HG02970 (cell line): ENCODE data around the gene DOCK9.

Experiments used
- ATAC-seq: cut with Tn5 transposase; IDR thresholded peaks from one replicate; pipeline ENCODE4 v1.9.1; 2021; ENCODE audit warnings: mild to moderate bottlenecking, moderate library complexity, moderate number of reproducible peaks; ENCODE audit not compliant: unreplicated experiment, low FRiP score

Gene DOCK9

DNA sequence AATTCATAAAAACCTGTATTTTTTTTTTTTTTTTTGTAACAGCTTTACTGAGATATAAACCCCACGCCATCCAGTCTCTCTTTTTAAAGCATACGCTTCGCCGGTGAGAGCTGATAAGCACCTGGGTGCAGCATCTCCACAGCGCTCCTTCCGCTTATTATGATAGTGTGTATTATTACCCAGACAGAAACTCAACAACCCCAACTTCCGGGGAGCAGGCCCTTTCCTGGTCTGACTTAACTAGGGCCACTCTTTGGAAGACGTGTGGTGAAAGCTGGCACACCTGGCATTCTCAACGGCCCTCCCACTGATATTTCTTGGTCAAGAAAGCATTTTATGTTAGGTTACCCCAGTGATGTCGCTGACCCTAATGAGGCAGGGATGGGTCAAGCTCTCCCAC, 173.9 kb downstream of the DOCK9 start:
- no peak for ATAC-seq

DNA sequence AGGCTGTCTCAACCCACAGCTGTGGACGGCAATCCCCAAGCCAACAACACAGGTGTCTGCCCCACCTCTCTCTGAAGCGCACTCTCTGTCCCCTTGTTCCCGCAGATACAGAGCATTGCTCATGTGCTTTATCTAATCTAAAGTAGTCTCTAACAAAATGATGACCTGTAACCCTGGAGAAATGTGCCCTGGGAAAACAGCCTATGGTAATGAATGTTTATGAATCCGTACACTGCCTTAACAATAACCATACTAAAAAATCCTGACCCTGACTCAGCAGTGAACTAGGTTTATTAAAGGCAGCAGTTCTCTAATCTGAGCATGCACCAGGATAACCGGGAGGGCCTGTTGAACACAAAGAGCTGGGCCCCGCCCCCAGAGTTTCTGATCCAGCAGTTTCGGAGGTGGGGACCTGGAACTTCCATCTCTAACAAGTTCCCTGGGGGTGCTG, 174.7 kb downstream of the DOCK9 start:
- no peak for ATAC-seq

DNA sequence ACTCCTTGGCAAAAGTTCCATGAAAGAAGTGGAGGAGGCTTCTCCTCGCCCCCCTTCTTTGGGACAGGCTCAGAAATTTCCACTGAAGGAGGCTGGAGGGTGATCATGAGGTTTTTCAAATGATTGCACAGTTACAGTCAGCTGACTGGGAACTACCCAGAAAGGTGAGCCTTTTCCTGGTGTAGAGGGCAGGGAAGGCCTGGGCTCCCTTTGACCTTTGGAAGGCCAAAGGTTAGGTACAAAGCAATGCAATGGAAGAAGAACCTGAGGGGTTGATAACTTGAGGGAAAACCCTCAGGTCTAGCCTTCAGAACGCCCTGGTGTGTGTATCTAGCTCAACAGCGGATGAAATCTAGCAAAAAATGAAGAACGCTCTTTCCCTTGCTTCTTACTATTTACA, 175.3 kb downstream of the DOCK9 start:
- no peak for ATAC-seq

DNA sequence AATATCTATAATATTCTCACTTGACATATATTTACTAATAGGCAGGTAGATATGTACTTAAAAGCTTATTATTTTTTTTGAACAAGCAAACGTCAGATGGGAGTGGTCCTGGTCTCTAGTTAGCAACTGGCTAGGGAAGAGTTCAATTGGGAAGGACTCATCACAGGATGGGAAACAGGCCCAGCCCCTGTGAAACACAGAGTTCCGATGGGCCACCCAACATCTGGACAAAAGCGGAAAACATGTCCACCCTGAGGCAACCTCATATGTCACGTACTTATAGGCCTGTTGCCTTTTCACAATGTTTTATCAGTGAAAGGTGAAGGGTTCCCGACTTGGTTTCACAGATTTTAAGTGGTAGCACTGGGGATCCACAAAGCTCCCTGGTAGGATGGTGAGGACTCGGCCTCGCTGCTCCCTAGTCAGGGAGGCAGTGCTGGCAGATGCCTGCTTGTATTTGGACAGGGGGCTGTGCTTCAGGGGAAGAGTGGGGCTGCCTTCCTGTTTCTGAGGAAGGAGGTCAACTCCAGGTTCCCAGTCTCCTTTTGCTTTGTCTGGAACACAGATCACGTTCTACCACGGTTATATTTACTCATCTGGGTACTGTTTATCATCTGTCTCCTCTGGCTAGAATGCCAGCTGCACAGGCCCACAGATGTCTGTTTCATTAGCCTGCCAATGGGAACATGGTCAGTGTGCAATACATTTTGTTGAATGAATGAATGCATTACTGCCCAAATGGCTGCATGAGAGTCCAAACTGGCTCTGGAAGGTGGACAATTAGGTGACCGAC, 176.0 kb downstream of the DOCK9 start:
- ATAC-seq, result no peak

DNA sequence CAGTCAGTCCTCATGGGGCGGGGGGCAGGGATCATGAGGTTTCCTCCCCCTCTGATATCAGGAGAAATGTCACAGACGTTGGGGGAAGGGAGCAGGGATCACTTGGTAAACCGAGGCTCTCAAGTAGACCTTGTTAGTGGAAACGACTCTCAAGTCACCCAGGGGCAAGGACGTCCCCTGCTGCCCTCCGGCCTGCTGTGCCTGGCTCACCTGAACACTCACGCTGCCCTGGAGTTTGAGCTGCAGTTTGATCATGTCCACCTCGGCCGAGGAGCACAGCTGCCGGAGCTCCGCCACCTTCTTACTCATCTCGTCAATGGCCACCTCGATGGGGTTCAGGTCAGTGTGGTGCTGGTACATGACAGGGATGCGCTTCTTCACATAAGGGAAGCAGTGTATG, 177.8 kb downstream of the DOCK9 start:
- no peak for ATAC-seq

DNA sequence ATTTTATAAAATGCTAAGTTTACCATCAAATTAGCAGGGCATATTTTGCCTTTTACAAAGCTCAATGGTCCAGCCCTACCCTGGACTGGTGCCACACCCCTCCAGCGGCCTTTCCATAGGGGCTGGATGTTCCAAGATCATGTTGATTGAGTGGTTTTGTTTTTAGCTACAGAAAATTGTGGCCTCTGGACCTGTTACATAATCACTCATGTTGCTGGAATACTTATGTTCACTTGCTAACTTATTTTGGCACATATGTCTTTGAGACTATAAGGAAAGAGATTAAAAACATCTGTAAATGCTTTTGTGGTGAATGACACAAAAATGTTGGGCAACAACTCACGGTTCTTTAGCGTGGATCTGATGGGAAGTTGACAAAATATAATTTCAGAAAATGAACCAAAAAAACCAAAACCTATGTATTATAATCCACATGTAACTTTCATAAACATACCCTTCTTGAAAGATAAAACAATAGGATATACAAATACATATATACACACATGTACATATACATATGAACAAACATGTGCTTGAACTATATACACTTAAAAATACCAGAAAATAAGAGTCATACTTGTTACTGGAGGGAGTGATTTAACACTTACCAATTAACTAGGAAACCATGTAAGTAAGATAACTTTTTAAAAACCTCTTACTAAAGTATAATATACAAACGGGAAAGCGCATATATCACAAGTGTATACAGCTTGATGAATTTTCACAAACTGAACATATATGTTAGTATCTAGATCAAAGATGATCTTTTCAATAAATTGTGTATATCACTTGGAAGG, 178.8 kb downstream of the DOCK9 start:
- ATAC-seq, result no peak

DNA sequence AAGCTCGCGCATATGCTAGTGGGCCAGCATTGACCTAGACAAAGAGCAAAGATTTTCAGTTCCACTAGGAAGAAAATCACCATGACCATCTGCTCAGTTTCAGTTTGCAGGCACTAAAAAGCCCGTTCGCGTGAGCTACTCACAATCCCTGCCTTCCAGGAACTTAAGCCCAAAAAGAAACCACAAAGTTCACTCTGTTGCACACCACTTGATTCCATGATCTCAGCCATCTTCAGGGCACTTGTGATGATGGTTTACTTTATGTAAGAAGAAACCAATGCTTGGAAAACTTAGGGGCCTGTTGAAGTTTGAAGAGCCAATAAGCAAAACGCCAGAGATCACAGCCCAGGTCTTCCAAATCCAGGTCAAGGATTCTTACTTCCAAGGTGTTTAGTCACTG, 180.4 kb downstream of the DOCK9 start:
- ATAC-seq, result no peak

DNA sequence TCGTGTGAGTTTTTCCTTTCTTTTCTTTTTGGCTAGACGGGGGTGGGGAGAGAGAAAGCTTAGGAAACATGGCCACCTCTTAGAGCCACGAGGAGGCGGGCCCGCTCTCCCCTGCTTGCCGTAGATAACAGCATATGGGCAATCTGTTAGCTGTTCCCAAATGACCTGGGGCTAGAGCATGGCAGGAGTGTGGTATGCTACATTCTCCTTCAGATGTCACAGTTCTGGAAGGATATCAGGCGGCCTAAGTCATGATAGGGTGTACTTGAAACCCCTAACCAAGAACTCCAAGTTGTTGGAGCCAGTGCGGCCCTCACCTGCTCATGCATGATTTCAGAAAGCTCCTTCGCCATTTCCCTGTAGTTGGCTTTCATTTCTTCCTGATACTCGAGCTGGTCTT, 181.1 kb downstream of the DOCK9 start:
- ATAC-seq, result no peak

DNA sequence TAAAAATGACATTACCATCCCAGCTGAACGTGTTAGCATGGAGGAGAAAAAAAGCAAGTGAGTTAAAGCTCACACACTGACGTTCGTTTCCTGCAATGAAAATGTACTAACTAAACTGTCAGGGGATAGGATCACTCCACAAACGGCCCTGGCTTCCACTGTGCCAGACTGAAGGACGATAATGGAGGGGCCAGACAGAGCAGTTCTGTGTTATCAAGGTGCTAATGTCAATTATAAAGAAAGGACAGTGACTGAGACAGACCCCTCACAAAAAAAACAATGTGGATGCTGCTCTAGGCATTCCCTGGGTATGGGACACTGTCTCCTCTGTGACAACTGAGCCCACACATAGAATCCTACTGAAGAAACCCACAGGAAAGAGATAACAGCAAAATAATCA, 181.7 kb downstream of the DOCK9 start:
- ATAC-seq, result no peak

DNA sequence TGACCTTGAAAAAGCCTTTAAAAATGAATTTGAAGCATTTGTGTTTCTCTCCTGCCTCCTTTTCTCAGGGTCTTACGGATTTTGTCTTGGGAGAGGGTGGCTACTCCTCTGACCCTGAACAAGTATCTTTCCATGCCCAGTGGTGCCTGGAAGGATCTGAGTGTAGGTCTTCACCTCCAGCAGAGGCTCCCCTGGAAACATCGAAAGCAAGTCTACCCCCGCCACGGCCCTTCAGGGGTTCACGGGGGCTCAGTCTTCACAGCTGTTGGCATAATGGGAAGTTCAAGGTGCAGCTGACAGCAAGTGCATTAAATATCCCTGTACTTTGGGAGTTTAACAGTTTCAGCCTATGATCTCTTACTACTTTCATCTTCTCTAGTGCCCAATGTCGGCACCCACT, 182.6 kb downstream of the DOCK9 start:
- ATAC-seq, result no peak

DNA sequence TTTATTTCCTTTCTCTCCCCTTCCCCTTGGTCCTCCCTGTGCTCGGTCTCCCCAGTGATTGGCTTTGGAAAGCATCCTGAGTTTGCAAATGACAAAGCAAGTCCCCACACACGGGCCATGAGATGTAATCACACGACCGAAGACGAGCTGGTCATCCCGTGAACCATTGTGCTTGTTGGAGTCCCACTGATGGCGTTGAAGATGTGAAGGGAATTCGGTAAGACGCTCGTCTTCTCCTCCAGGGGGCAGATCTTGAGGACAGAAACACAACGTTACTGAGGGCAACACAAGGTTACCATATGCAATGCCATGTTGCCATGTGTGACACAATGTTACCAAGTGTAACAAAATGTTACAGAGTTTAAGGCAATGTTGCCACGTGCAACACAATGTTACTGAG, 183.4 kb downstream of the DOCK9 start:
- ATAC-seq, result no peak

DNA sequence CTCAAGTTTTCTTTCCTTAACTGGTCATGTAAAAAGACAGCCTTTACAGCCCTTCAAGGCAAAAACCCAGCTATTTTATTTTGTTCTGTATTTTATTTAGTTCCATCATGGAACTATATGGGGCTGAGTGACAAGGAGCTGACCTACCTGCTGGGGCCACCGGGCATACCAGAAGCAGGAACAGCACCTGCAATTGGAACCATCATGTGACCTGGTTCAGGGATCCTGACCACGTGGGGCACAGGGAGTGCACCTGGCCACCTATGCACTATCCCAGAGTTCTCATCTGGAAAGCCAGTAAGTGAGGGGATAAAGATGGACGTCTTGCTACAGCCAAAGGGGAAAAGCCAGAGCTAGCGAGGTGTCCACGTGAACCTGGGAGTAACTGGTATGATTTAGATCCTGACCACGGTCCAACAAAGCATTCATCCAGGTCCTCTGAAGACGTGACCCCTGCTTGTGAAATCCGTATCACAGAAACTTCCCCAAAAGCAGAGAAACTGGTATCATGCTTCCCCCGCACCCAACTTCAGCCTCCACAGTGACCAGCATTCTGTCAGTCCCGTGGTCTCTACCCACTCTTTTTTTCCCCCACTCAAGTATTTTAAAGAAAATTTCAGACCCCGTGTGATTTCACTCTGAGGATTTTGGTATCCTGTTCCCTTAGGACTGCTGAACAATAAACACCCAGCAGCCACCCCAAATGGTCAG, 184.9 kb downstream of the DOCK9 start:
- ATAC-seq, result no peak

DNA sequence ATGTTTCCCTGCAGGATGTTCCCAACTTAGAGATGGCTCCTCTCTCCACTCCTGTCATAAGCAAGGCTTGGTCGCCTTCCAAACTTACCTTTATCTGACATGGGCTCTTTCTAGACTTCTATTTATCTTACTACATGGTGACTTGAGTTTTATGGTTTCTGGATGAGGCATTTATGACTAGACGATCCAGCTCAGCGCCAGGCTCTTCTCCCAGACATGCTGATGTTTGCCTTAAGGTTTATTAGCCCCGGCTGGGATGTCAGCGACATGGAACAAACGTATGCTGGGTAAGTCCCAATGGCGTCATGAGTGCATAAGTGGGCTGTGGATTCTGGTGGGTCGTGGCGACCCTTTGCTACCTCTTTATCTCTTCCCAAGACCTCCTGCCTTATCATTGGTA, 185.5 kb downstream of the DOCK9 start:
- no peak for ATAC-seq

DNA sequence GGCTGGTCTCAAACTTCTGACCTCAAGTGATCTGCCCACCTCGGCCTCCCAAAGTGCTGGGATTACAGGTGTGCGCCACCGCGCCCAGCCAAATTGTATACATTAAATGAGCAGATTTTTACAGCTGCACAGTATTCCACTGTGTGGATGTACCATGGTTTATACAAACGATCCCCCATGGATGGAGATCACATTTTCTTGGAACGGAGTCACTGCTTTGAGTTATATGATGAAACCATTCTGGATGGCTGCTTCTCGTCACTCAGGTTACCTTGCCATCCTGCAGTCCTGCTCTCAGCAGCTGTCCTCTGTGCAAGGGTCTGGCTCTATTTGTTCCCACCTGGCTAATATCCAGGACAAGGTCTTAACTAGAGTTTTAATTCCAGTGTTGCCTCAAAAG, 186.3 kb downstream of the DOCK9 start:
- no peak for ATAC-seq

DNA sequence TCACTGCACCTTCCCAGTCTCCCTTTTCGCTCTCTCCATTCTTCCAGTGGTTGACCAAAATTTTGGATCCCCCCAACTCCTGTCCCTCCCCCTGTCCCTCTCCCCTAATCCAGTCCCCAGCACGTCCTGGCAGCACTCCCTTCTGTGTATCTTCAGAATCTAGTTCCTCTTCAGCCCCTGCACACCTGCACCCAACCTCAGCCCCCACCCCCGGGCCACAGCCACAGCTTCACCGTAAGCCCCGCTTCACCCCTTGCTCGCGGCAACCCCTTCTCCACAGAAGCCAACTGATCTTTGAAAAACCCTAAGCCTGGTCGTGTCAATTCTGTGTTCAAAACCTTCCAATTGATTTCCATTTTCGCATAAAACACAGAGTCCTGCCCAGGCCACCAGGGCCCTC, 189.9 kb downstream of the DOCK9 start:
- ATAC-seq, result no peak

DNA sequence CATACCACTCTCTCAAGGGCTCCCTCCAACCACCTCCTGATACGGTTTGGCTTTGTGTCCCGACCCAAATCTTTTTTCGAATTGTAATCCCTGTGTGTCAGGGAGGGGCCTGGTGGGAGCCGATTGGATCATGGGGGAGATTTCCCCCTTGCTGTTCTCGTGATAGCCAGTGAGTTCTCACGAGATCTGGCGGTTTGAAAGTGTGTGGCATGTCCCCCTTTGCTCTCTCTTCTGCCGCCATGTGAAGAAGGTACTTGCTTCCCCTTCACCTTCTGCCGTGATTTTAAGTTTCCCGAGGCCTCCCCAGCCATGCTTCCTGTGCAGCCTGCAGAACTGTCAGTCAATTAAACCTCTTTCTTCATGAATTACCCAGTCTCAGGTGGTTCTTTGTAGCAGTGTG, 190.7 kb downstream of the DOCK9 start:
- ATAC-seq, result no peak

DNA sequence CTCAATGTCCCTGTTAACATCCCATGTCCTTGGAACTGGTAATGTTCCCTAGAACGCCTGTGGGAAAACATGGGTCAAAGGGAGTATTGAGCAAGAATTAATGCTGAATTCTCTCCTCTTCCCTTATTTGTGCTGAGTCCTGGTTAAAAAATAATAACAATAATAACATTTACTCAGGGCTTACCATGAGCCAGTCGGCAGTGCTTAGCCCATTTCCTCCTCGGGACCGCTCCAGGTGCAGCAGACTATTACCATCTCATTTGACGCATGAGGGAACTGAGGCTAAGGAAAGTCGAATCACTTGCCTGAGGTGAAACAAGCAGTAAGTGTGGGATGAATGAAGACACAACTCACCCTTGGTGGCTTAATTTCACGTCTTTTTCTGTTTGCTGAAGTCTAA, 191.8 kb downstream of the DOCK9 start:
- ATAC-seq, result no peak

DNA sequence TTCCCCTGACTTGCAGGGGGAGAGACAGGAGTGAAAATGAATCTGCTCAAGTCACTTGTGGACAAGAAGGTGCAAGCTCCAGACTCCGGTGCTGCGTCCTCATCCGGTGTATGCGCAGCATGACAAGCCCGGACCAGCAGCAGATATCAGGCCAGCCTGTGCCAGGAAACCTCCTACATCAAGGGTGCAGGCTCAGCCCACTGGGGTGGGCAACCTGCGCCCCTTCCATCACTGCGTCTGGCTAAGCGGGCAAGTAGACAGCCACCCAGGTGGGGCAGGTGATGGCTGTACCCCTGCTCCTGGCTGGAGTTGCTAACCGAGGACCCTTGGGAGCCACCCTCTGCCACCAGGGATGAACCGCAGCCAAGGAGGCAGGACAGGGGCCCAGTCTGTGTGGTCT, 192.5 kb downstream of the DOCK9 start:
- ATAC-seq, result no peak

DNA sequence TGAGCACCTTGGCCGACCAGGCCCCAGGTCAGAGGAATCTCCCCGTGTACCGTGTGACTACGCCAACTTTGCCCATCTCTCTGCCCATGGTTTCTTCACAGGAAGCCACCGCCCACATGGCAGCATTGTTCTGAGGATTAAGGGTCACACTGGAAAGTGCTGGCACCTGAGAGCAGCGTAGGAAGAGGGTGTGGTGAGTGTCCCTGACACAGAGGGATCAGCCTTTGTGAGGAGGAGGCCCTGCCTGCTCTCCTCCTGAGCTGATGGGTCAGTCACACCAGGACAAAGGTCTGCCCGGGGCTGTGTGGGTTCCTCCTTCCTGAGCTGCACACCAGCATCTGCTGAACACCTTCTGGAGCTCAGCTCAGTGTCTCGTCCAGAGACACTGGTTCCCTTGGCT, 193.2 kb downstream of the DOCK9 start:
- no peak for ATAC-seq

DNA sequence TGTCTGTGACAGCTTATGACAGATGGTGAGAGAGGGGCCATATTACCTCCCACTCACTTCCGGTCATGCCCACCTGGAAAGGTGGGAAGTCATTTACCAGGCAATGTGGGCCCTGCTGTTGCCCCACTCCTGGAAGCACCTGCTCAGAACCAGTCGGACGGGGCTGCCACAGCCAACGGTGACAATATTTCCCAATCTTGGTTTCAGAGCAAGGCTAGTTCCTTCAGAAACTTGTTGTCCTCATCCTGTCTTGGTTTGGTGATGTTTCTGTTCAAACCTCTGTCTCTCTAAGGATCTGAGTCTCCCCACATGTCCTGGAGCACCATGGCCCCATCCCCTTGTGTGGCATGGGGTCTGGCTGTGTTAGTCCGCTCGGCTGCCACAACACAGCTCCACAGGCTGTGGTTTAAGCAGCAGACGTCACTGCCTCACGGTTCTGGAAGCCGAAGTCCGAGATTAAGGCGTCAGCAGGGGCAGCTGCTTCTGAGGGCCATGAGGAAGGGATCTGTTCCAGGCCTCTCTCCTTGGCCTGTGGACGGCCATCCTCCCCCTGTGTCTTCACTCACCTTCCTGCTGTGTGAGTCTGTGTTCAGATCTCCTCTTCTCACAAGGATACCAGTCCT, 193.9 kb downstream of the DOCK9 start:
- ATAC-seq, result no peak

DNA sequence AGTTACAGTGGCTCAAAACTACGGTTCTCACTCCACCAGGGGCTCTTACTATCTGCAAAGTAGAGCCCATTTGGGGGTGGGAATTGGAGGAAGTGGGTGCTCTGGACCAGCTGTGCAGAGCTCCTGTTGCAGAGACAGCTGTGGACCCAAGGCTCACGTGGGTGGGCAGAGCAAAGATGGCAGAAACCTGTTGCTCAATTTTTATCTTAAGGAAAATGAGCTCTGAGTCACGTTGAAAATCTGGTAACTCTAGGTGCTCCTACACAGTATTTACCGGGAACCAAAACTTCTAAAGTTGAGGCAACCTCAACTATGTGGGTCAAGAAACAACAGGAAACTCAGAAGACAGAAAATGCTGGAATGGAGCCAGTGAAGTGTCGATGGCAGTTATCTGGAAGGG, 195.2 kb downstream of the DOCK9 start:
- no peak for ATAC-seq
